Measurements from ENCODE around the gene AFAP1L1.

DNA sequence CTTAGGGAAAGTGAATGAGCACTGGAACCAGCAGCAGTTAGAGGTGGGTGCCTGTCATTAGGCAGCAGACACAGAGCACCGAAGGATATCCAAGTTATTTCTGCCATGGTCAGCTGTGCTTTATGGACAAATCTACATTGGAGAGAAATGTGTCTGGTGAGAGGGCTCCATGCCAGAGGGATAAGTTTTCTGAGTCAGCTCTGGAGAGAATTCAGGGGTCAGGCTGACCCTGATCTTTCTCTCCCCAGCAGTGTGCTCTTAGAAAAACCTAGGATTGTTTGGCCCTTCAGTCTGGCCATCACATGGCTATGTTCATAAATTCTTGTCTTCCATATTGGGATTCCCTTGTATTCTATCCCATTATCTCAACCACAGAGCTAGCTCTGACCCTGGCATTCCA lies 116.3 kb downstream of the AFAP1L1 start:
- TF ChIP-seq POLR2A (IDR thresholded peaks at IDR 0.05; ENCODE audit: low read length) (no peak), CEBPB (IDR thresholded peaks at IDR 0.05) (no peak), POLR2AphosphoS2 (conservative IDR thresholded peaks at IDR 0.05; ENCODE audit: low read length) (no peak), NR3C1 (IDR thresholded peaks at IDR 0.05) (no peak), TP53 (CRISPR knock-in tag; IDR thresholded peaks at IDR 0.05) (no peak), ZFP36 (IDR thresholded peaks at IDR 0.05; ENCODE audit: borderline replicate concordance, partially characterized antibody) (no peak), CHD2 (IDR thresholded peaks at IDR 0.05; ENCODE audit: low read length, partially characterized antibody) (no peak)
- TF ChIP-seq, protein P1, sequence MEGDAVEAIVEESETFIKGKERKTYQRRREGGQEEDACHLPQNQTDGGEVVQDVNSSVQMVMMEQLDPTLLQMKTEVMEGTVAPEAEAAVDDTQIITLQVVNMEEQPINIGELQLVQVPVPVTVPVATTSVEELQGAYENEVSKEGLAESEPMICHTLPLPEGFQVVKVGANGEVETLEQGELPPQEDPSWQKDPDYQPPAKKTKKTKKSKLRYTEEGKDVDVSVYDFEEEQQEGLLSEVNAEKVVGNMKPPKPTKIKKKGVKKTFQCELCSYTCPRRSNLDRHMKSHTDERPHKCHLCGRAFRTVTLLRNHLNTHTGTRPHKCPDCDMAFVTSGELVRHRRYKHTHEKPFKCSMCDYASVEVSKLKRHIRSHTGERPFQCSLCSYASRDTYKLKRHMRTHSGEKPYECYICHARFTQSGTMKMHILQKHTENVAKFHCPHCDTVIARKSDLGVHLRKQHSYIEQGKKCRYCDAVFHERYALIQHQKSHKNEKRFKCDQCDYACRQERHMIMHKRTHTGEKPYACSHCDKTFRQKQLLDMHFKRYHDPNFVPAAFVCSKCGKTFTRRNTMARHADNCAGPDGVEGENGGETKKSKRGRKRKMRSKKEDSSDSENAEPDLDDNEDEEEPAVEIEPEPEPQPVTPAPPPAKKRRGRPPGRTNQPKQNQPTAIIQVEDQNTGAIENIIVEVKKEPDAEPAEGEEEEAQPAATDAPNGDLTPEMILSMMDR (IDR thresholded peaks at IDR 0.05): no peak
- TF ChIP-seq, protein P2, sequence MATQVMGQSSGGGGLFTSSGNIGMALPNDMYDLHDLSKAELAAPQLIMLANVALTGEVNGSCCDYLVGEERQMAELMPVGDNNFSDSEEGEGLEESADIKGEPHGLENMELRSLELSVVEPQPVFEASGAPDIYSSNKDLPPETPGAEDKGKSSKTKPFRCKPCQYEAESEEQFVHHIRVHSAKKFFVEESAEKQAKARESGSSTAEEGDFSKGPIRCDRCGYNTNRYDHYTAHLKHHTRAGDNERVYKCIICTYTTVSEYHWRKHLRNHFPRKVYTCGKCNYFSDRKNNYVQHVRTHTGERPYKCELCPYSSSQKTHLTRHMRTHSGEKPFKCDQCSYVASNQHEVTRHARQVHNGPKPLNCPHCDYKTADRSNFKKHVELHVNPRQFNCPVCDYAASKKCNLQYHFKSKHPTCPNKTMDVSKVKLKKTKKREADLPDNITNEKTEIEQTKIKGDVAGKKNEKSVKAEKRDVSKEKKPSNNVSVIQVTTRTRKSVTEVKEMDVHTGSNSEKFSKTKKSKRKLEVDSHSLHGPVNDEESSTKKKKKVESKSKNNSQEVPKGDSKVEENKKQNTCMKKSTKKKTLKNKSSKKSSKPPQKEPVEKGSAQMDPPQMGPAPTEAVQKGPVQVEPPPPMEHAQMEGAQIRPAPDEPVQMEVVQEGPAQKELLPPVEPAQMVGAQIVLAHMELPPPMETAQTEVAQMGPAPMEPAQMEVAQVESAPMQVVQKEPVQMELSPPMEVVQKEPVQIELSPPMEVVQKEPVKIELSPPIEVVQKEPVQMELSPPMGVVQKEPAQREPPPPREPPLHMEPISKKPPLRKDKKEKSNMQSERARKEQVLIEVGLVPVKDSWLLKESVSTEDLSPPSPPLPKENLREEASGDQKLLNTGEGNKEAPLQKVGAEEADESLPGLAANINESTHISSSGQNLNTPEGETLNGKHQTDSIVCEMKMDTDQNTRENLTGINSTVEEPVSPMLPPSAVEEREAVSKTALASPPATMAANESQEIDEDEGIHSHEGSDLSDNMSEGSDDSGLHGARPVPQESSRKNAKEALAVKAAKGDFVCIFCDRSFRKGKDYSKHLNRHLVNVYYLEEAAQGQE (IDR thresholded peaks at IDR 0.05): no peak
- TF ChIP-seq, protein P3, sequence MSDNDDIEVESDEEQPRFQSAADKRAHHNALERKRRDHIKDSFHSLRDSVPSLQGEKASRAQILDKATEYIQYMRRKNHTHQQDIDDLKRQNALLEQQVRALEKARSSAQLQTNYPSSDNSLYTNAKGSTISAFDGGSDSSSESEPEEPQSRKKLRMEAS (IDR thresholded peaks at IDR 0.05): no peak
